Smooth muscle cell (in vitro differentiated cells): ENCODE data around the gene SLC41A1. TPM values are rescaled to one million over a fixed set of nuclear protein-coding genes. Genes with fewer than 3 reads are reported as not detected.

ENCODE experiments used
- DNase-seq: peaks from one replicate; lab custom pipeline; 2025; ENCODE audit not compliant: unreplicated experiment; lab: John Stamatoyannopoulos, UW
- H2AFZ ChIP-seq: fragments of 200-600 bp; sonication (generic); 2 replicates; pipeline ENCODE4 v1.6.0; 2016; ENCODE audit warnings: antibody characterized with exemption, low read depth, mild to moderate bottlenecking
- H3F3A ChIP-seq: fragments of 200-600 bp; sonication (generic); 2 replicates; pipeline ENCODE4 v1.6.0; 2017; ENCODE audit warnings: antibody characterized with exemption, low read depth
- H3K27ac ChIP-seq: fragments of 200-600 bp; sonication (generic); 2 replicates; pipeline ENCODE4 v1.5.1; 2016; ENCODE audit warnings: low read depth, mild to moderate bottlenecking
- H3K27me3 ChIP-seq: fragments of 200-600 bp; sonication (generic); 2 replicates; pipeline ENCODE4 v1.6.1; 2016; ENCODE audit warnings: low read depth, mild to moderate bottlenecking
- H3K36me3 ChIP-seq: fragments of 200-600 bp; sonication (generic); 2 replicates; pipeline ENCODE4 v1.5.1; 2016; ENCODE audit warnings: low read depth
- H3K4me1 ChIP-seq: fragments of 200-600 bp; sonication (generic); 2 replicates; pipeline ENCODE4 v1.5.1; 2016; ENCODE audit warnings: low read depth
- H3K4me2 ChIP-seq: fragments of 200-600 bp; sonication (generic); 2 replicates; pipeline ENCODE4 v1.6.0; 2016; ENCODE audit warnings: mild to moderate bottlenecking
- H3K4me3 ChIP-seq: fragments of 200-600 bp; sonication (generic); 2 replicates; pipeline ENCODE4 v1.5.1; 2016; ENCODE audit warnings: mild to moderate bottlenecking
- H3K79me2 ChIP-seq: fragments of 200-600 bp; sonication (generic); 2 replicates; pipeline ENCODE4 v1.6.0; 2016; ENCODE audit warnings: low read depth, mild to moderate bottlenecking
- H3K9ac ChIP-seq: fragments of 200-600 bp; sonication (generic); 2 replicates; pipeline ENCODE4 v1.6.0; 2016; ENCODE audit warnings: low read depth
- H3K9me3 ChIP-seq: fragments of 200-600 bp; sonication (generic); replicated peaks from 2 replicates; pipeline ENCODE4 v1.5.1; 2016; ENCODE audit warnings: low read depth
- H4K20me1 ChIP-seq: fragments of 200-600 bp; sonication (generic); 2 replicates; pipeline ENCODE4 v1.6.0; 2016; ENCODE audit warnings: low read depth
- CTCF ChIP-seq: fragments of 200-600 bp; sonication (generic); IDR thresholded peaks from 2 replicates; pipeline ENCODE4 v1.5.1; 2017; ENCODE audit warnings: borderline replicate concordance, mild to moderate bottlenecking, antibody characterized with exemption; ENCODE audit not compliant: insufficient read depth, poor library complexity, severe bottlenecking
- WGBS: methylation state at CpG from one replicate; pipeline ENCODE4 v1.1.7; 2016; ENCODE audit warnings: low lambda C conversion rate; 5-methylcytosine and 5-hydroxymethylcytosine counted together
- polyA plus RNA-seq: library from polyadenylated mRNA; unstranded; fragments of >200 nt; fragmentation: Nextera tagmentation; extraction: Ambion mirVana; gene quantifications from 2 replicates; pipeline ENCODE4 v1.2.1, GENCODE V29; 2016
- total RNA-seq: library from RNA; depleted of rRNA; stranded (reverse); fragments of >200 nt; gene quantifications from 2 replicates; pipeline ENCODE4 v1.2.3, GENCODE V29; 2014

SLC41A1 gene
- total and polyA plus RNA-seq, 2 experiments from 2014 or later: 22.3 to 23.2 TPM

DNA sequence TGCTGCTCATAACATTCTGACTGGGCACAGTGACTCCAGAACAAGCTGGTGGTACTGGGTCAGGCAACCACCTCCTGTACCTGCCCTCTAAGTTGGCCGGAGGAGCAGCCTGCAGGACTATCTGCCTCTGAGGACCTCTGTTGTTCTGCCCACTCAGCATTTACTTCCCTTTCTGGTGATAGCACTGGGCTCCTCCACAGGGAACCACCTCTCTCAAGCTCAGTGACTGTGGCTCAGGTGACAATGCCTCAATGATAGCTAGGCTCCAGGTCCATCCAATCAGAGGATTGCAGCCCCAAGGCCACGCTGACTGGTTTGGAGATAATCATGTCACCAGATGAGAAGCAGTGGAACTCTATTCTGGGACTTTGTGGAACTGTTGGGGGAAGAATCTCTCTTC, 15.8 kb downstream of the SLC41A1 start:
- Histone ChIP-seq H3K36me3 (no peaks in the 10 kb centered on the region), H3K27ac (no peak overlapping the region), H2AFZ (no peak overlapping the region), H4K20me1 (peaks cover 15% of the 10 kb centered on the region), H3K9ac (no peak overlapping the region), H3K27me3 (no peaks in the 10 kb centered on the region), H3F3A (no peaks in the 10 kb centered on the region), H3K9me3 (no peaks in the 10 kb centered on the region), H3K4me2 (no peak overlapping the region), H3K79me2 (no peaks in the 10 kb centered on the region), H3K4me1 (no peaks in the 10 kb centered on the region), H3K4me3 (no peak overlapping the region)
- TF ChIP-seq CTCF: no peak
- no peak for DNase-seq
- WGBS: 95% methylated on average over 2 of the region's 2 CpGs

DNA sequence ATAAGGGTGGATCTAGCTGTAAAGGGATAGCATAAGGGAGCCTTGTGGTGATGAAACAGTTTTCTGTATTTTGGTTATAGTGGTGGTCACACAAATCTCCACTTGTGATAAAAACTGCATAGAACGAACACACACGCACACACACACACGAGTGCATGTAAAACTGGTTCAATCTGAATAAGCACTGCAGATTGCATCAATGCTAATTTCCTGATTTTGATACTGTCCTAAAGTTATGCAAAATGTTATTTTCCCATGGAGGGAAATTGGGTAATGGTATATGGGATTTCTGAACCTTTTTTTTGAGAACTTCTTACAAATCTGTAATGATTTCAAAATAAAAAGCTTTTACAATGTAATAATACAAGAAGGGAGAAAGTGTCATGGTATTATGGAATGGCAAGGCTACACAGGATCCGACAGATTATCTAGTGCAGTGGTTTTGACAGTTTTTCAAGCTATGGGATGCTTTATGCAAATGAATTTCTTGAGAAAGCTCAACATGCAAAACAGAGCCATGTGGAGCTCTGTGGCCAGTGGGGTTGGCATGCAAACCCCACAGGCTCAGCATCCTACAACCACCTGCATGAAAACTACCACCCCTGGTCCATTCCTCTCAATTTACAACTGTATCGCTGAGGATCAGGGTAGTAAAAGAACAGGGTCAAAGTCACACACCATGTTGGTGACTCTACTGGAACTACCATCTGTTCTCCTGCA, 18.8 kb downstream of the SLC41A1 start:
- TF ChIP-seq CTCF: no peak
- H3K9ac ChIP-seq: no peak overlapping the region
- no peaks in the 10 kb centered on the region for H3K27me3 ChIP-seq
- no peak overlapping the region for H2AFZ ChIP-seq
- 76% methylated on average over 5 of the region's 5 CpGs for WGBS
- no peak for DNase-seq
- H3F3A ChIP-seq: no peaks in the 10 kb centered on the region
- no peaks in the 10 kb centered on the region for H4K20me1 ChIP-seq
- no peaks in the 10 kb centered on the region for H3K4me1 ChIP-seq
- H3K27ac ChIP-seq: no peak overlapping the region
- H3K4me3 ChIP-seq: no peak overlapping the region
- H3K36me3 ChIP-seq: no peaks in the 10 kb centered on the region
- H3K9me3 ChIP-seq: no peaks in the 10 kb centered on the region
- no peak overlapping the region for H3K4me2 ChIP-seq
- no peaks in the 10 kb centered on the region for H3K79me2 ChIP-seq

- H2AFZ ChIP-seq: no peak overlapping the region
- H3K9me3 ChIP-seq: no peaks in the 10 kb centered on the region
- 83% methylated on average over 6 of the region's 6 CpGs for WGBS
- no peaks in the 10 kb centered on the region for H3K36me3 ChIP-seq
- H3K27me3 ChIP-seq: no peaks in the 10 kb centered on the region
- H3K4me3 ChIP-seq: no peak overlapping the region
- TF ChIP-seq CTCF: no peak
- no peak overlapping the region for H3K4me2 ChIP-seq
- H3K4me1 ChIP-seq: no peaks in the 10 kb centered on the region
- no peak for DNase-seq
- H3F3A ChIP-seq: no peaks in the 10 kb centered on the region
- H3K27ac ChIP-seq: no peak overlapping the region
- no peaks in the 10 kb centered on the region for H4K20me1 ChIP-seq
- H3K9ac ChIP-seq: no peak overlapping the region
- H3K79me2 ChIP-seq: no peaks in the 10 kb centered on the region
Observed at GRCh38 chr1:205792961-205793673, 19.9 kb downstream of the SLC41A1 start.
